Activated CD8-positive, alpha-beta T cell treated with anti-CD3 and anti-CD28 coated beads for 36 hours (primary cell): ENCODE measurements around the gene SPAM1. TPM values are rescaled to one million over a fixed set of nuclear protein-coding genes. Genes with fewer than 3 reads are reported as not detected.

Experiments used
- ATAC-seq: fragments of 200-7000 bp; cut with Tn5 transposase; one replicate; pipeline ENCODE4 v1.10.0; 2021; ENCODE audit warnings: mild to moderate bottlenecking, moderate library complexity
- CTCF ChIA-PET: fragments of 350-600 bp; sonication (Branson Sonifier 250); formaldehyde crosslinking; loops from one replicate; lab custom pipeline; 2021; ENCODE audit warnings: antibody characterized with exemption; lab: Charles Lee
- POLR2A ChIA-PET: fragments of 350-600 bp; sonication (Branson Sonifier 250); formaldehyde crosslinking; loops from one replicate; lab custom pipeline; 2021; ENCODE audit warnings: antibody characterized with exemption; lab: Charles Lee
- DNase-seq: peaks from one replicate; pipeline ENCODE4 v3.0.0-alpha.2; 2020
- H3K27ac Mint-ChIP-seq: one replicate; pipeline ENCODE4 v1.8.0; 2021; ENCODE audit warnings: mild to moderate bottlenecking, mixed read lengths
- H3K27me3 Mint-ChIP-seq: one replicate; pipeline ENCODE4 v1.8.0; 2021; ENCODE audit warnings: mixed read lengths
- H3K36me3 Mint-ChIP-seq: one replicate; pipeline ENCODE4 v1.8.0; 2021; ENCODE audit warnings: low read depth, mixed read lengths
- H3K4me1 Mint-ChIP-seq: one replicate; pipeline ENCODE4 v1.8.0; 2021; ENCODE audit warnings: low read depth, mixed read lengths
- H3K4me3 Mint-ChIP-seq: one replicate; pipeline ENCODE4 v1.8.0; 2021; ENCODE audit warnings: mild to moderate bottlenecking, moderate library complexity, mixed read lengths
- H3K9me3 Mint-ChIP-seq: one replicate; pipeline ENCODE4 v1.8.0; 2021; ENCODE audit warnings: mixed read lengths
- CTCF ChIP-seq: fragments of 200-600 bp; IDR thresholded peaks from one replicate; pipeline ENCODE4 v1.8.0; 2022; ENCODE audit warnings: antibody characterized with exemption, mild to moderate bottlenecking
- intact Hi-C: fragments of 100-400 bp; cut with micrococcal nuclease; formaldehyde crosslinking; loops from one replicate; pipeline ENCODE4 v1.10.0; 2022
- total RNA-seq, 2 experiments: library from RNA; stranded (reverse); gene quantifications; one replicate each; pipeline ENCODE4 v1.2.3, GENCODE V29; 2021

SPAM1 gene
- not detected for total RNA-seq

GRCh38 chr7:123924941-123925340 lies at the start of gene SPAM1:
TSS of gene SPAM1 (plus strand) at chr7:123925241. CDS start at chr7:123953571, 28,330 bp downstream.
- DNase-seq (no peak), ATAC-seq (no peak)
- intact Hi-C loops, result no loop called here
- peaks cover 1% of the 10 kb centered on the region for H3K27me3 Mint-ChIP-seq
- no peaks in the 10 kb centered on the region for H3K4me1 Mint-ChIP-seq
- H3K27ac Mint-ChIP-seq, result no peak within 1 kb of the TSS
- TF ChIP-seq CTCF, result no peak
- H3K4me3 Mint-ChIP-seq, result no peak within 1 kb of the TSS
- ChIA-PET POLR2A (no interaction called here), CTCF (no interaction called here)
- H3K9me3 Mint-ChIP-seq, result no peaks in the 10 kb centered on the region
- no peaks in the 10 kb centered on the region for H3K36me3 Mint-ChIP-seq

- Mint-ChIP-seq H3K9me3 (no peaks in the 10 kb centered on the region), H3K4me1 (no peaks in the 10 kb centered on the region), H3K4me3 (no peak overlapping the region), H3K36me3 (no peaks in the 10 kb centered on the region), H3K27ac (no peak overlapping the region), H3K27me3 (peaks cover 6% of the 10 kb centered on the region)
- TF ChIP-seq CTCF, result no peak
- intact Hi-C loops, result no loop called here
- ChIA-PET POLR2A (no interaction called here), CTCF (interaction anchor here (1.4 to 3.1 kb wide), 2 partner anchors 12 to 79 kb away, joined by 4 to 12 read pairs; no protein-coding TSS in a partner anchor)
- ATAC-seq (no peak), DNase-seq (no peak)
These were observed 48.3 kb upstream of the SPAM1 start for GRCh38 chr7:123876557-123877256.

GRCh38 chr7:123879628-123880027 lies 45.4 kb upstream of the SPAM1 start:
- DNase-seq (no peak), ATAC-seq (no peak)
- H3K4me1 Mint-ChIP-seq, result no peaks in the 10 kb centered on the region
- POLR2A ChIA-PET, result no interaction called here
- no peak overlapping the region for H3K4me3 Mint-ChIP-seq
- no peaks in the 10 kb centered on the region for H3K36me3 Mint-ChIP-seq
- H3K27ac Mint-ChIP-seq, result no peak overlapping the region
- no peaks in the 10 kb centered on the region for H3K9me3 Mint-ChIP-seq
- peaks cover 2% of the 10 kb centered on the region for H3K27me3 Mint-ChIP-seq
- CTCF ChIA-PET, result interaction anchor here (1.4 kb wide), 1 partner anchor 13 kb away, joined by 4 read pairs; no protein-coding TSS in a partner anchor
- intact Hi-C loops, result no loop called here
- no peak for TF ChIP-seq CTCF

GRCh38 chr7:123881300-123881699 lies 43.7 kb upstream of the SPAM1 start:
- H3K27me3 Mint-ChIP-seq, result peaks cover 4% of the 10 kb centered on the region
- no peaks in the 10 kb centered on the region for H3K36me3 Mint-ChIP-seq
- no peak for TF ChIP-seq CTCF
- ChIA-PET CTCF (interaction anchor here (1.1 to 1.9 kb wide), 3 partner anchors 9 to 83 kb away, joined by 4 to 11 read pairs (median 5); no protein-coding TSS in a partner anchor), POLR2A (no interaction called here)
- H3K4me1 Mint-ChIP-seq, result no peaks in the 10 kb centered on the region
- no peak overlapping the region for H3K4me3 Mint-ChIP-seq
- intact Hi-C loops, result no loop called here
- no peak overlapping the region for H3K27ac Mint-ChIP-seq
- ATAC-seq (no peak), DNase-seq (no peak)
- no peaks in the 10 kb centered on the region for H3K9me3 Mint-ChIP-seq

- DNase-seq (no peak), ATAC-seq (no peak)
- intact Hi-C loops, result no loop called here
- POLR2A ChIA-PET, result no interaction called here
- no peak for TF ChIP-seq CTCF
- no peaks in the 10 kb centered on the region for H3K36me3 Mint-ChIP-seq
- CTCF ChIA-PET, result no interaction called here
- no peaks in the 10 kb centered on the region for H3K9me3 Mint-ChIP-seq
- H3K27me3 Mint-ChIP-seq, result peaks cover 4% of the 10 kb centered on the region
- no peaks in the 10 kb centered on the region for H3K4me1 Mint-ChIP-seq
- H3K27ac Mint-ChIP-seq, result no peak overlapping the region
- H3K4me3 Mint-ChIP-seq, result no peak overlapping the region
These were observed 41.9 kb upstream of the SPAM1 start for GRCh38 chr7:123883154-123883553.
